H9 (cell line): ENCODE results near the gene TCERG1L. TPM values are rescaled to one million over a fixed set of nuclear protein-coding genes. Genes with fewer than 3 reads are reported as not detected.

ENCODE experiments used
- DNase-seq: peaks from one replicate; pipeline ENCODE4 v3.0.0-alpha.2; 2017
- H2AFZ ChIP-seq: one replicate; pipeline ENCODE4 v1.6.1; 2013; ENCODE audit warnings: mild to moderate bottlenecking, low read length, control low read depth, moderate library complexity
- H2AK5ac ChIP-seq: 2 replicates; pipeline ENCODE4 v1.6.1; 2013; ENCODE audit warnings: low read length, control low read depth, mixed read lengths; ENCODE audit not compliant: insufficient read length
- H2BK120ac ChIP-seq: one replicate; pipeline ENCODE4 v1.6.1; 2013; ENCODE audit warnings: low read depth, mild to moderate bottlenecking, low read length, control low read depth, inconsistent platforms; ENCODE audit not compliant: poor library complexity, severe bottlenecking
- H2BK12ac ChIP-seq: 2 replicates; pipeline ENCODE4 v1.6.1; 2013; ENCODE audit warnings: low read length, control low read depth, mixed read lengths, low read depth; ENCODE audit not compliant: insufficient read length
- H2BK15ac ChIP-seq: 2 replicates; pipeline ENCODE4 v1.6.1; 2013; ENCODE audit warnings: low read depth, low read length, control low read depth
- H2BK20ac ChIP-seq: one replicate; pipeline ENCODE4 v1.6.1; 2013; ENCODE audit warnings: low read depth, mild to moderate bottlenecking, low read length, control low read depth, inconsistent platforms; ENCODE audit not compliant: poor library complexity, severe bottlenecking
- H2BK5ac ChIP-seq: 2 replicates; pipeline ENCODE4 v1.6.1; 2013; ENCODE audit warnings: low read length, control low read depth, mixed read lengths; ENCODE audit not compliant: insufficient read length
- H3K14ac ChIP-seq: 2 replicates; pipeline ENCODE4 v1.6.1; 2013; ENCODE audit warnings: low read length, control low read depth; ENCODE audit not compliant: insufficient read depth
- H3K18ac ChIP-seq: 2 replicates; pipeline ENCODE4 v1.6.1; 2013; ENCODE audit warnings: low read depth, mild to moderate bottlenecking, mixed read lengths, low read length, control low read depth; ENCODE audit not compliant: insufficient read length
- H3K23ac ChIP-seq: 2 replicates; pipeline ENCODE4 v1.6.1; 2013; ENCODE audit warnings: low read length, control low read depth, mixed read lengths, low read depth; ENCODE audit not compliant: insufficient read length
- H3K23me2 ChIP-seq: 2 replicates; pipeline ENCODE4 v1.6.1; 2013; ENCODE audit warnings: low read depth, mild to moderate bottlenecking, mixed read lengths, low read length, control low read depth; ENCODE audit not compliant: insufficient read length, poor library complexity, severe bottlenecking
- H3K27ac ChIP-seq: 2 replicates; pipeline ENCODE4 v1.5.1; 2013; ENCODE audit warnings: low read length, control low read depth, mixed read lengths, low read depth; ENCODE audit not compliant: insufficient read length
- H3K27me3 ChIP-seq: 2 replicates; pipeline ENCODE4 v1.6.1; 2013; ENCODE audit warnings: low read length, control low read depth, inconsistent platforms; ENCODE audit not compliant: insufficient read depth
- H3K4ac ChIP-seq: 2 replicates; pipeline ENCODE4 v1.6.1; 2013; ENCODE audit warnings: low read depth, mild to moderate bottlenecking, control low read depth, inconsistent platforms, low read length, moderate library complexity
- H3K4me1 ChIP-seq: 2 replicates; pipeline ENCODE4 v1.6.1; 2013; ENCODE audit warnings: low read length, control low read depth, inconsistent platforms; ENCODE audit not compliant: insufficient read depth
- H3K4me2 ChIP-seq: 2 replicates; pipeline ENCODE4 v1.6.1; 2013; ENCODE audit warnings: low read length, control low read depth, mixed read lengths; ENCODE audit not compliant: insufficient read length, insufficient read depth
- H3K56ac ChIP-seq: 2 replicates; pipeline ENCODE4 v1.6.1; 2013; ENCODE audit warnings: low read depth, mild to moderate bottlenecking, mixed read lengths, low read length, control low read depth; ENCODE audit not compliant: insufficient read length
- H3K79me1 ChIP-seq: 2 replicates; pipeline ENCODE4 v1.6.1; 2013; ENCODE audit warnings: low read depth, mild to moderate bottlenecking, moderate library complexity, low read length, control low read depth, inconsistent platforms; ENCODE audit not compliant: insufficient read depth, poor library complexity, severe bottlenecking
- H3K79me2 ChIP-seq: 2 replicates; pipeline ENCODE4 v1.6.1; 2013; ENCODE audit warnings: low read length, control low read depth, inconsistent platforms; ENCODE audit not compliant: insufficient read depth
- H3K9ac ChIP-seq: 2 replicates; pipeline ENCODE4 v1.6.1; 2013; ENCODE audit warnings: low read length, control low read depth, mixed read lengths; ENCODE audit not compliant: insufficient read length; ENCODE audit errors: extremely low read depth
- H3K9me3 ChIP-seq: one replicate; pipeline ENCODE4 v1.6.1; 2013; ENCODE audit warnings: low read depth, low read length, inconsistent platforms; ENCODE audit not compliant: control insufficient read depth
- H3T11ph ChIP-seq: one replicate; pipeline ENCODE4 v1.6.1; 2013; ENCODE audit warnings: mild to moderate bottlenecking, low read length, control low read depth, inconsistent platforms
- H4K20me1 ChIP-seq: one replicate; pipeline ENCODE4 v1.6.1; 2013; ENCODE audit not compliant: control insufficient read depth, insufficient read length, insufficient read depth
- H4K5ac ChIP-seq: 2 replicates; pipeline ENCODE4 v1.6.1; 2013; ENCODE audit warnings: low read depth, mild to moderate bottlenecking, mixed read lengths, low read length, control low read depth; ENCODE audit not compliant: insufficient read length
- H4K8ac ChIP-seq: replicated peaks from 2 replicates; pipeline ENCODE4 v1.6.1; 2013; ENCODE audit warnings: low read length, control low read depth, mixed read lengths, low read depth; ENCODE audit not compliant: insufficient read length
- H4K91ac ChIP-seq: 2 replicates; pipeline ENCODE4 v1.6.1; 2013; ENCODE audit warnings: low read depth, mild to moderate bottlenecking, moderate library complexity, mixed read lengths, low read length, control low read depth; ENCODE audit not compliant: insufficient read length
- H3K27ac Mint-ChIP-seq, 3 experiments: 2 replicates in 2 of 3; 3 replicates in 1 of 3; pipeline ENCODE4 v1.8.0; 2020 to 2021; ENCODE audit warnings: mixed read lengths in 3 of 3, mild to moderate bottlenecking in 1 of 3, moderate library complexity in 1 of 3
- H3K27me3 Mint-ChIP-seq: 2 replicates; pipeline ENCODE4 v1.8.0; 2021; ENCODE audit warnings: low read depth, mild to moderate bottlenecking, moderate library complexity, mixed read lengths
- H3K36me3 Mint-ChIP-seq, 3 experiments: 2 replicates in 2 of 3; 3 replicates in 1 of 3; pipeline ENCODE4 v1.8.0; 2020 to 2021; ENCODE audit warnings: low read depth in 3 of 3, mixed read lengths in 3 of 3; ENCODE audit not compliant: insufficient read depth in 1 of 3
- H3K4me1 Mint-ChIP-seq, 2 experiments: 2 replicates each; pipeline ENCODE4 v1.8.0; 2020; ENCODE audit warnings: mixed read lengths in 2 of 2
- H3K4me3 Mint-ChIP-seq, 2 experiments: 2 replicates in 1 of 2; 3 replicates in 1 of 2; pipeline ENCODE4 v1.8.0; 2020 to 2021; ENCODE audit warnings: mild to moderate bottlenecking in 2 of 2, mixed read lengths in 2 of 2, moderate library complexity in 1 of 2
- H3K9me3 Mint-ChIP-seq, 2 experiments: 2 replicates in 1 of 2; 3 replicates in 1 of 2; pipeline ENCODE4 v1.8.0; 2020; ENCODE audit warnings: mild to moderate bottlenecking in 2 of 2, mixed read lengths in 2 of 2, moderate library complexity in 1 of 2
- CTCF ChIP-seq: fragments of 200-600 bp; sonication (generic); conservative IDR thresholded peaks from 3 replicates; pipeline ENCODE4 v1.8.0; 2021; ENCODE audit warnings: antibody characterized with exemption, mild to moderate bottlenecking
- WGBS: extraction: QIAGEN DNeasy Blood & Tissue Kit; methylation state at CpG from one replicate; pipeline ENCODE4 v1.1.7; 2013; ENCODE audit warnings: missing lambda C conversion rate, low lambda C conversion rate, mixed read lengths; ENCODE audit not compliant: insufficient read length; ENCODE audit errors: extremely low coverage; 5-methylcytosine and 5-hydroxymethylcytosine counted together
- total RNA-seq: library from RNA; stranded (reverse); gene quantifications from 2 replicates; pipeline ENCODE4 v1.2.1, GENCODE V29; 2021

Gene TCERG1L
- total RNA-seq, 1 experiment from 2014 or later: 3.3 TPM

GRCh38 chr10:131249955-131250344, 61.6 kb downstream of the TCERG1L start:
- H2BK12ac ChIP-seq: no peak overlapping the region
- Mint-ChIP-seq H3K4me1 (peaks cover 28 to 30% of the 10 kb centered on the region in 2 experiments), H3K36me3 (no peaks in the 10 kb centered on the region), H3K9me3 (no peaks in the 10 kb centered on the region), H3K4me3 (no peak overlapping the region), H3K27me3 (no peaks in the 10 kb centered on the region; the same call in 1 of the 2 replicates), H3K27ac (peak overlapping the region; percentile 12 to 69 (median 31); a peak in 4 of 7 replicates)
- H3K9me3 ChIP-seq: no peaks in the 10 kb centered on the region
- H2AFZ ChIP-seq: no peak overlapping the region
- H3K27me3 ChIP-seq: no peaks in the 10 kb centered on the region
- H2AK5ac ChIP-seq: no peak overlapping the region
- no CpG with 5 or more reads among the region's 14 CpGs for whole genome bisulfite sequencing
- H3K23ac ChIP-seq: no peak overlapping the region
- H3K4me2 ChIP-seq: no peak overlapping the region
- H3K4ac ChIP-seq: no peak overlapping the region
- no peak overlapping the region for H4K8ac ChIP-seq
- no peaks in the 10 kb centered on the region for H4K20me1 ChIP-seq
- TF ChIP-seq CTCF: no peak
- no peak overlapping the region for H2BK120ac ChIP-seq
- no peak overlapping the region for H3K9ac ChIP-seq
- H2BK15ac ChIP-seq: no peak overlapping the region
- H3K23me2 ChIP-seq: no peaks in the 10 kb centered on the region
- H4K5ac ChIP-seq: no peak overlapping the region
- H3K4me1 ChIP-seq: no peaks in the 10 kb centered on the region; the same call in 1 of the 2 replicates
- DNase-seq: no peak
- no peak overlapping the region for H4K91ac ChIP-seq
- H3T11ph ChIP-seq: no peak overlapping the region
- H3K56ac ChIP-seq: no peak overlapping the region
- H3K18ac ChIP-seq: no peak overlapping the region
- H3K79me2 ChIP-seq: no peaks in the 10 kb centered on the region
- no peaks in the 10 kb centered on the region for H3K79me1 ChIP-seq
- H2BK20ac ChIP-seq: no peak overlapping the region
- no peak overlapping the region for H2BK5ac ChIP-seq
- no peak overlapping the region for H3K27ac ChIP-seq
- H3K14ac ChIP-seq: 0 out of 2 replicates have a peak overlapping the region, but pooled peaks have one; percentile 18
